Mesenchymal stem cell (in vitro differentiated cells and primary cell): ENCODE data around the gene LILRA1.

Experiments used
- DNase-seq: peaks from one replicate; pipeline ENCODE4 v3.0.0-alpha.2; 2013
- H2AFZ ChIP-seq: one replicate; pipeline ENCODE4 v1.6.1; 2013; ENCODE audit warnings: low read depth, mild to moderate bottlenecking, control low read depth, inconsistent platforms, low read length, moderate library complexity
- H2AK5ac ChIP-seq: 2 replicates; pipeline ENCODE4 v1.6.1; 2013; ENCODE audit warnings: low read length, moderate library complexity, mild to moderate bottlenecking, inconsistent platforms; ENCODE audit not compliant: severe bottlenecking
- H2BK120ac ChIP-seq: one replicate; pipeline ENCODE4 v1.6.1; 2013; ENCODE audit warnings: low read depth, mild to moderate bottlenecking, inconsistent platforms, low read length, moderate library complexity
- H2BK12ac ChIP-seq, 2 experiments: one replicate each; pipeline ENCODE4 v1.6.1; 2013; ENCODE audit warnings: inconsistent platforms in 2 of 2, low read length in 2 of 2, mild to moderate bottlenecking in 2 of 2, moderate library complexity in 2 of 2, control low read depth in 1 of 2
- H2BK15ac ChIP-seq: one replicate; pipeline ENCODE4 v1.6.1; 2013; ENCODE audit warnings: mild to moderate bottlenecking, low read depth, inconsistent platforms; ENCODE audit not compliant: poor library complexity, severe bottlenecking
- H2BK5ac ChIP-seq: 2 replicates; pipeline ENCODE4 v1.6.1; 2013; ENCODE audit warnings: low read depth, mild to moderate bottlenecking, low read length, control low read depth, inconsistent platforms; ENCODE audit not compliant: poor library complexity, severe bottlenecking
- H3K14ac ChIP-seq, 2 experiments: one replicate each; pipeline ENCODE4 v1.6.1; 2013; ENCODE audit warnings: inconsistent platforms in 2 of 2, low read length in 2 of 2, control low read depth in 1 of 2, mild to moderate bottlenecking in 1 of 2, moderate library complexity in 1 of 2
- H3K18ac ChIP-seq, 2 experiments: one replicate each; pipeline ENCODE4 v1.6.1; 2013; ENCODE audit warnings: inconsistent platforms in 2 of 2, low read length in 2 of 2, control low read depth in 1 of 2, low read depth in 1 of 2, mild to moderate bottlenecking in 1 of 2
- H3K23ac ChIP-seq, 2 experiments: one replicate each; pipeline ENCODE4 v1.6.1; 2013; ENCODE audit warnings: inconsistent platforms in 2 of 2, low read length in 2 of 2, mild to moderate bottlenecking in 2 of 2, moderate library complexity in 2 of 2, control low read depth in 1 of 2
- H3K27ac ChIP-seq: 2 replicates; pipeline ENCODE4 v1.5.1; 2013; ENCODE audit warnings: mild to moderate bottlenecking, moderate library complexity, low read length, control low read depth, inconsistent platforms; ENCODE audit not compliant: poor library complexity, severe bottlenecking
- H3K27me3 ChIP-seq, 2 experiments: 2 replicates each; pipeline versions ENCODE4 v1.6.1 to v1.7.0; 2013; ENCODE audit warnings: low read length in 2 of 2, mild to moderate bottlenecking in 2 of 2, moderate library complexity in 2 of 2, control low read depth in 1 of 2, inconsistent platforms in 1 of 2; ENCODE audit not compliant: control insufficient read depth in 1 of 2, insufficient read depth in 1 of 2
- H3K36me3 ChIP-seq, 2 experiments: 2 replicates each; pipeline versions ENCODE4 v1.6.1 to v1.7.0; 2013; ENCODE audit warnings: low read length in 2 of 2, control low read depth in 1 of 2, inconsistent platforms in 1 of 2, low read depth in 1 of 2, mild to moderate bottlenecking in 1 of 2; ENCODE audit not compliant: insufficient read depth in 2 of 2, control insufficient read depth in 1 of 2
- H3K4ac ChIP-seq, 2 experiments: one replicate each; pipeline ENCODE4 v1.6.1; 2013; ENCODE audit warnings: inconsistent platforms in 2 of 2, low read length in 2 of 2, mild to moderate bottlenecking in 2 of 2, moderate library complexity in 2 of 2, control low read depth in 1 of 2, low read depth in 1 of 2
- H3K4me1 ChIP-seq: 2 replicates; pipeline ENCODE4 v1.6.1; 2013; ENCODE audit warnings: low read depth, low read length, control low read depth; ENCODE audit not compliant: control insufficient read depth, insufficient read depth
- H3K4me2 ChIP-seq: 2 replicates; pipeline ENCODE4 v1.6.1; 2013; ENCODE audit warnings: low read length, mild to moderate bottlenecking, inconsistent platforms; ENCODE audit not compliant: poor library complexity, severe bottlenecking
- H3K4me3 ChIP-seq, 2 experiments: 2 replicates each; pipeline versions ENCODE4 v1.5.1 to v1.7.0; 2013; ENCODE audit warnings: low read length in 2 of 2, mild to moderate bottlenecking in 2 of 2, control low read depth in 1 of 2, low read depth in 1 of 2; ENCODE audit not compliant: insufficient read depth in 1 of 2
- H3K79me1 ChIP-seq: replicated peaks from 2 replicates; pipeline ENCODE4 v1.6.1; 2013; ENCODE audit warnings: mild to moderate bottlenecking, control low read depth, low read length, inconsistent platforms; ENCODE audit not compliant: poor library complexity, severe bottlenecking
- H3K9ac ChIP-seq: 2 replicates; pipeline ENCODE4 v1.7.0; 2013; ENCODE audit warnings: mild to moderate bottlenecking, low read length, moderate library complexity
- H3K9me3 ChIP-seq: 2 replicates; pipeline ENCODE4 v1.7.0; 2013; ENCODE audit warnings: mild to moderate bottlenecking, low read length; ENCODE audit not compliant: control insufficient read depth
- H4K8ac ChIP-seq: one replicate; pipeline ENCODE4 v1.6.1; 2013; ENCODE audit warnings: inconsistent platforms, mild to moderate bottlenecking, low read length, moderate library complexity
- H4K91ac ChIP-seq: one replicate; pipeline ENCODE4 v1.6.1; 2013; ENCODE audit warnings: mild to moderate bottlenecking, low read length, inconsistent platforms
- WGBS: methylation state at CpG from one replicate; pipeline ENCODE4 v1.1.7; 2013; ENCODE audit warnings: mixed read lengths; 5-methylcytosine and 5-hydroxymethylcytosine counted together

The LILRA1 gene

DNA sequence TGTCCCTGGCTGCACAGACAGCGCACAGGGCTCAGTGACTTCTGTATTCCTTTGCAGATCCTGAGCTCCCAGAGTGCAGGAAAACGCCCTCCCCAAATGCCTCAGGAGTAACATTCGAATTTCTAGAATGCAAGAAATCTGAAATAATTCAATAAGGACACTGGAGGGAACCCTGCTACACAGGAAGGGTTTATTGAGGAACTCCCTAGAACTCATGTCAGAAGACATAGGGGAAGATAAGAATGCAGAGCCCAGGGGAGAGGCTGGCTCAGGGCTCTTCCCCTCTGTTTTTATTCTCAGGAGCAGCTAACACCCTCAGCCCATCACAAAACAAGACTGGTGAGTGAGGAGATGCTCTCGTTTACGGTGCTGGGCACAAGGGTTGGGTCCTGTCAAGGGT is 6.8 kb downstream of the LILRA1 start:
- H3K4me3 ChIP-seq: no peak overlapping the region
- H2AK5ac ChIP-seq: no peak overlapping the region
- H3K9me3 ChIP-seq: peaks cover 13% of the 10 kb centered on the region
- no peak overlapping the region for H3K18ac ChIP-seq
- H2BK15ac ChIP-seq: no peak overlapping the region
- H3K9ac ChIP-seq: no peak overlapping the region
- H3K4me1 ChIP-seq: no peaks in the 10 kb centered on the region
- no peak overlapping the region for H4K8ac ChIP-seq
- no peaks in the 10 kb centered on the region for H3K36me3 ChIP-seq
- no peak overlapping the region for H2BK5ac ChIP-seq
- 75% methylated on average over 1 of the region's 5 CpGs for WGBS
- H3K27ac ChIP-seq: no peak overlapping the region
- no peak overlapping the region for H3K4ac ChIP-seq
- no peaks in the 10 kb centered on the region for H3K79me1 ChIP-seq
- no peak overlapping the region for H3K4me2 ChIP-seq
- DNase-seq: no peak
- no peak overlapping the region for H3K23ac ChIP-seq
- no peak overlapping the region for H4K91ac ChIP-seq
- no peak overlapping the region for H2AFZ ChIP-seq
- H3K27me3 ChIP-seq: no peaks in the 10 kb centered on the region
- no peak overlapping the region for H2BK120ac ChIP-seq
- no peak overlapping the region for H2BK12ac ChIP-seq
- no peak overlapping the region for H3K14ac ChIP-seq

DNA sequence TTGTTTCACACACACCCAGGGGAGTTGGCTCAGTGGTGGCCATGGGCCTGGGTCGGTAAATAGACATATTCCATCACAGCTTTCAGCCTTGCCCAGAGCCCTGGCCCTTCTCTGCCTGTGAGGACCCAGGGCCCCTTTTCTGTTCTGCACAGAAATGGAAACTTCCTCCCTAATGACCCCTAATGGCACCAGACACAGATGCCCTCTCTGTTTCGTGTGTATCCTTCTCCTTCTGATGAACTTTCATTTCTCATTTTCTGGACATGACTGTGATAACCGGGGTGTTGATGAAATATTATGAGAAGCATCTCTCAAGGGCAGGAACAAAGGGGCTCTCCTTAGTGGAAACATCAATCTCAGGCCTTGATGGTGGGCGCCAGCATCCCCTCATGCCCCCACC is 12.8 kb downstream of the LILRA1 start:
- Histone ChIP-seq H4K8ac (no peak overlapping the region), H4K91ac (no peak overlapping the region), H3K14ac (no peak overlapping the region), H2AFZ (no peak overlapping the region), H3K79me1 (no peaks in the 10 kb centered on the region), H3K4me2 (no peak overlapping the region), H3K18ac (no peak overlapping the region), H2BK15ac (no peak overlapping the region), H3K4me3 (no peak overlapping the region), H3K23ac (no peak overlapping the region), H3K36me3 (no peaks in the 10 kb centered on the region), H3K9me3 (peaks cover 22% of the 10 kb centered on the region), H3K4me1 (no peaks in the 10 kb centered on the region), H3K27me3 (no peaks in the 10 kb centered on the region), H2BK12ac (no peak overlapping the region), H2AK5ac (no peak overlapping the region), H3K9ac (no peak overlapping the region), H2BK5ac (no peak overlapping the region), H2BK120ac (no peak overlapping the region), H3K27ac (no peak overlapping the region), H3K4ac (no peak overlapping the region)
- 54% methylated on average over 2 of the region's 4 CpGs for WGBS
- DNase-seq: no peak

DNA sequence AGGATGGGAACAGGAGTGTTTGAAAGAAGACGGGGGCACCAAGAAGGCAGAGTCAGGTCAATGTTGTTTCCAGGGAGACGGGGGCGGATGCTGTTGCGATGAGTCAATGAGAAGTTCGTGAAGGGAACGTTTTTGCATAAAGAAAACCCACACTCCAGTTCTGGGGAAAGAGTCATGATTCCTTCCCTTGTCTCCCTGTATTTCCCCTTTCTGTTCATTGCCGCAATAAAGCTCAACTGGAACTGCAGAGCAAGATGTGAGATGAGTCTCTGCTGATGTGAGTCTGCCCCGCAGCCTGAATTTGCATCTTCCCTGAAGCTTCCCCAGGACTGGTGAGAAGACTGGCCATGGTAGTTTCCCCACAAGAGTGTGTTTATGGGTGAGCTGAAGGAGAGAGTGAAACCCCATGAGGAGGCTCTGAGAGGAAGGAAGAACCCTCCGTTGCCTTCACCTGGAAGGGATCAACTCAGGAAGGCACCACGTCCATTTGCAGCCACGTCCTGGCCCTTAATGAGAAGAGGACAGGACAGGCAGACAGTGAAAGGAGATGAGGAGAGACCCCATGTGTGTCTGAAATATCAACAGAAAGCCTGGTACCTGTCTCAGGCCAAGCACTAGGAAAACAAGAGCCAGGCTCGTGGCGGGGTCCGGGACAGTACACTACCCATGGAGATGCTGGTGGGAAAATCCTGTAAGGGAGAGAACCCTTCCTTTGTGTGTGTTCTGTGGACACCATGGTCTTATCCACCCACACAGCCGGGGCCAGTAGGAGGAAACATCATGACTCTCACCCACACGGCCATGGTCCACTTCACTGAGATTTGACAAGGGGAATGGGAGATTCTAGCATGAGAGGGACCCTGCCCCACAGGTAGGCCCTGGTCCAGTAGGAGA is 13.7 kb downstream of the LILRA1 start:
- no peaks in the 10 kb centered on the region for H3K79me1 ChIP-seq
- no peak overlapping the region for H3K27ac ChIP-seq
- no peak overlapping the region for H4K91ac ChIP-seq
- 64% methylated on average over 16 of the region's 16 CpGs for WGBS
- no peak overlapping the region for H3K14ac ChIP-seq
- H4K8ac ChIP-seq: no peak overlapping the region
- H3K36me3 ChIP-seq: no peaks in the 10 kb centered on the region
- H3K27me3 ChIP-seq: no peaks in the 10 kb centered on the region
- no peak overlapping the region for H2BK15ac ChIP-seq
- DNase-seq: no peak
- H2BK5ac ChIP-seq: no peak overlapping the region
- no peaks in the 10 kb centered on the region for H3K4me1 ChIP-seq
- H3K23ac ChIP-seq: no peak overlapping the region
- no peak overlapping the region for H3K18ac ChIP-seq
- peaks cover 22% of the 10 kb centered on the region for H3K9me3 ChIP-seq
- H2AK5ac ChIP-seq: no peak overlapping the region
- no peak overlapping the region for H2BK12ac ChIP-seq
- H2AFZ ChIP-seq: no peak overlapping the region
- H3K9ac ChIP-seq: no peak overlapping the region
- no peak overlapping the region for H2BK120ac ChIP-seq
- no peak overlapping the region for H3K4me3 ChIP-seq
- no peak overlapping the region for H3K4me2 ChIP-seq
- H3K4ac ChIP-seq: no peak overlapping the region

DNA sequence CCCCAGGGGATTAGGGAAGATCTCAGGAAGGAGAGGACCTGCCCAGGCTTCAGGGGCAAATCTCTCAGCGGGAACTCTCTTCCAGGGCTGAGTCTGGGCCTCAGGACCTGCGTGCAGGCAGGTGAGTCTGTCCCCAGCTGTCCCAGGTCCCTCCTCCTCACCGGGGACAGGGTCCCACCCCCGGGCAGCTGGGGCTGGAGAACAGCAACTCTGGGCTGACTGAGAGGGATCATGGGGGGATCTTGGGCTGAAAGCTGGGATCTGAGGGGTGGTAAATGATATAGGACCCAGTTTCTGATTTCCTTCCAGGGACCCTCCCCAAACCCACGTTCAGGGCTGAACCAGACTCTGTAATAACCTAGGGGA is 14.3 kb downstream of the LILRA1 start:
- H2AK5ac ChIP-seq: no peak overlapping the region
- no peak overlapping the region for H3K4me3 ChIP-seq
- H2BK12ac ChIP-seq: no peak overlapping the region
- no peak overlapping the region for H3K27ac ChIP-seq
- H3K4me2 ChIP-seq: no peak overlapping the region
- H3K27me3 ChIP-seq: no peaks in the 10 kb centered on the region
- H2BK15ac ChIP-seq: no peak overlapping the region
- H2AFZ ChIP-seq: no peak overlapping the region
- H2BK120ac ChIP-seq: no peak overlapping the region
- no peaks in the 10 kb centered on the region for H3K4me1 ChIP-seq
- no peak overlapping the region for H3K9ac ChIP-seq
- no peak overlapping the region for H4K8ac ChIP-seq
- H3K36me3 ChIP-seq: no peaks in the 10 kb centered on the region
- H3K18ac ChIP-seq: no peak overlapping the region
- H3K4ac ChIP-seq: no peak overlapping the region
- peaks cover 22% of the 10 kb centered on the region for H3K9me3 ChIP-seq
- no peak overlapping the region for H3K23ac ChIP-seq
- 66% methylated on average over 3 of the region's 5 CpGs for WGBS
- no peak overlapping the region for H2BK5ac ChIP-seq
- H3K14ac ChIP-seq: no peak overlapping the region
- no peak overlapping the region for H4K91ac ChIP-seq
- no peaks in the 10 kb centered on the region for H3K79me1 ChIP-seq
- no peak for DNase-seq
